ENCODE results near the gene METTL23. TPM values are rescaled to one million over a fixed set of nuclear protein-coding genes. Genes with fewer than 3 reads are reported as not detected.
A peak's percentile ranks its signal among the peaks of the same experiment; 100 is the strongest.

Gene METTL23
- total RNA-seq, 4 donors from 2014 or later = 11.2 to 34.1 (median 24.7) TPM; not detected in 1

- Histone ChIP-seq H3K36me3 (peaks cover 0 to 21% (median 7%) of the 10 kb centered on the region in 4 donors), H3K9me3 (no peaks in the 10 kb centered on the region), H3K4me1 (no peaks in the 10 kb centered on the region), H3K27me3 (no peaks in the 10 kb centered on the region), H3K27ac (no peak overlapping the region), H3K4me3 (no peak overlapping the region)
- intact Hi-C loops (cut with DNase I; ENCODE audit: low total_unique reads) (no loop called here), in situ Hi-C loops (cut with MboI; ENCODE audit: low pct_ligation_motif_present in 1 of 4, low pct_unique_long_range_greater_than_20kb in 1 of 4, low sequenced_read_pairs in 3 of 4) (no loop called here)
- 88 to 91% methylated on average over 1 to 12 of the region's 12 CpGs for WGBS, 2 donors (ENCODE audit: low coverage in 1 of 2)
- no peak for DNase-seq
- TF ChIP-seq POLR2A (IDR thresholded peaks at IDR 0.05) (no peak), EP300 (IDR thresholded peaks at IDR 0.05; ENCODE audit: low read depth) (no peak), CTCF (IDR thresholded peaks at IDR 0.05) (no peak), POLR2AphosphoS5 (IDR thresholded peaks at IDR 0.05) (no peak)
These were observed 54.7 kb downstream of the METTL23 start for GRCh38 chr17:76781056-76781982.

- Histone ChIP-seq H3K9me3 (no peaks in the 10 kb centered on the region), H3K36me3 (peaks cover 0 to 5% (median 0%) of the 10 kb centered on the region in 4 donors), H3K27me3 (no peaks in the 10 kb centered on the region), H3K4me3 (no peak overlapping the region), H3K27ac (peak overlapping the region in 2 of 4 donors; percentile 46 to 53), H3K4me1 (no peaks in the 10 kb centered on the region)
- WGBS, 2 donors (ENCODE audit: low coverage in 1 of 2) = 66 to 70% methylated on average over 5 of the region's 5 CpGs
- in situ Hi-C loops (cut with MboI; ENCODE audit: low pct_ligation_motif_present in 1 of 4, low pct_unique_long_range_greater_than_20kb in 1 of 4, low sequenced_read_pairs in 3 of 4) (no loop called here), intact Hi-C loops (cut with DNase I; ENCODE audit: low total_unique reads) (no loop called here)
- DNase-seq = no peak
- TF ChIP-seq EP300 (IDR thresholded peaks at IDR 0.05; ENCODE audit: low read depth) (no peak), POLR2AphosphoS5 (IDR thresholded peaks at IDR 0.05) (no peak), POLR2A (IDR thresholded peaks at IDR 0.05) (no peak), CTCF (IDR thresholded peaks at IDR 0.05) (no peak)
These were observed 56.5 kb downstream of the METTL23 start for GRCh38 chr17:76783146-76783545.

Small RNA genes within 50 kb of the gene (small RNA-seq; reads per million reads assigned to genes)
- gene AC005837.3 = 0 reads per million in 4 donors
- gene RF02271 = 0 reads per million in 4 donors
- 0 reads per million in 4 donors for gene RNU6-97P
- 0 to 0.14 (median 0) reads per million in 4 donors for gene RNY4P36

Other genes starting within 250 kb of the METTL23 start
- gene RHBDF2, start 225.4 kb upstream of the METTL23 start, total RNA-seq = 10 to 100 TPM; 11.3 to 47.4 (median 23.2) TPM
- gene CYGB, start 189.1 kb upstream of the METTL23 start, total RNA-seq = 10 to 100 TPM in 2 of 4 donors, 1 to 10 TPM in 2; 7.5 to 20.1 (median 11.3) TPM
- 1 to 10 TPM in 1 of 4 donors, under 1 TPM in 1, not detected in 2; 0.64 to 6.8 TPM for gene PRCD, start 186.8 kb upstream of the METTL23 start, total RNA-seq
- 1 to 10 TPM in 3 of 4 donors, not detected in 1; 1.4 to 4.4 (median 1.6) TPM for gene ST6GALNAC2, start 141.0 kb upstream of the METTL23 start, total RNA-seq
- gene ST6GALNAC1, start 83.1 kb upstream of the METTL23 start, total RNA-seq = 100 to 1,000 TPM; 121 to 281 (median 182) TPM
- 100 to 1,000 TPM in 1 of 4 donors, 10 to 100 TPM in 3; 31.0 to 633 (median 52.5) TPM for gene MXRA7, start 15.9 kb upstream of the METTL23 start, total RNA-seq
- 10 to 100 TPM; 25.4 to 58.4 (median 26.9) TPM for gene JMJD6, start 233 bp upstream of the METTL23 start, total RNA-seq
- gene SRSF2, start 10.5 kb downstream of the METTL23 start, total RNA-seq = 1,000 to 10,000 TPM in 1 of 4 donors, 100 to 1,000 TPM in 3; 193 to 1,196 (median 348) TPM
- 10 to 100 TPM in 3 of 4 donors, 1 to 10 TPM in 1; 7.6 to 41.3 (median 25.7) TPM for gene MFSD11, start 11.3 kb downstream of the METTL23 start, total RNA-seq
- not detected for gene MGAT5B, start 141.6 kb downstream of the METTL23 start, total RNA-seq

Data from transverse colon (tissue), 4 donors.